ENCODE data around the gene LAMTOR3.

GRCh38 chr4:99872570-99872969 is 21.7 kb downstream of the LAMTOR3 start:
- TF ChIP-seq CTCF (IDR thresholded peaks at IDR 0.05) (no peak), POLR2A (IDR thresholded peaks at IDR 0.05) (no peak)

All from uterus (tissue), 2 donors.